ENCODE data around the gene NSG1.
"Not testable (repeated sequence)": the region's sequence is repeated elsewhere in the genome, so short reads cannot be mapped to it uniquely, and the experiment has no call there.

NSG1 gene

DNA sequence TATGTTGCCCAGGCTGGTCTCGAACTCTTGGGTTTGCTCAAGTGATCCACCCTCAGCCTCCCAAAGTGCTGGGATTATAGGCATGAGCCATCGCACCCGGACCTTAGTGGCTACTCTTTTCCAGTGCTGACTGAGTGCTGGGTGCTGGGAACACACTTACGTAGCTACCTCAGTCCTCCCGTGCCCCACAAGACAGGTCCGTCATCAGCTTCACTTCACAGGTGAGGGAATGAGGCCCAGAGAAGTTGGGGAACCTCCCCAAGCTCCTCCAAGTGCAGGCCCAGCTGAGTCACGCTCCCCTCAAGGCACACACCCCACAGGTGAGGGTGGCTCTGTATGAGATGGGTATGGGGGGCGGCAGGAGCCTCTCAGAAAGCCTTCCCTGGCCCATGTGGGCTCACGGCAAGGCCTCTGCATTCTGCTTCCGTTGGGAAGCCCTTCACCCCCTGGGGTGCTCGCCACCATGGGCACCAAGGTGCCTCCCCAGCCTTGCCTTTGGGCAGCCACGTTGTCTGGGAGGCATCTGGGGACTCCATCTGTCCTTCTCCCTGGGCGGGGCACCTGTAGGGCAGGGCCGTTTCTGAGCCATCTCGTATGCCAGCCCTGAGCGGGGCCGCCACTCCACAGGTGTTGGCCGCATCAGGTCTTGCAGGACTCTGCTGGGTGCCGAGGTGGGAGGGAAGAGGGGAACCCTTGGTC, 28.4 kb downstream of the NSG1 start:
- no peak overlapping the region for H3K4me3 ChIP-seq (ENCODE audit: low read depth, low read length)

DNA sequence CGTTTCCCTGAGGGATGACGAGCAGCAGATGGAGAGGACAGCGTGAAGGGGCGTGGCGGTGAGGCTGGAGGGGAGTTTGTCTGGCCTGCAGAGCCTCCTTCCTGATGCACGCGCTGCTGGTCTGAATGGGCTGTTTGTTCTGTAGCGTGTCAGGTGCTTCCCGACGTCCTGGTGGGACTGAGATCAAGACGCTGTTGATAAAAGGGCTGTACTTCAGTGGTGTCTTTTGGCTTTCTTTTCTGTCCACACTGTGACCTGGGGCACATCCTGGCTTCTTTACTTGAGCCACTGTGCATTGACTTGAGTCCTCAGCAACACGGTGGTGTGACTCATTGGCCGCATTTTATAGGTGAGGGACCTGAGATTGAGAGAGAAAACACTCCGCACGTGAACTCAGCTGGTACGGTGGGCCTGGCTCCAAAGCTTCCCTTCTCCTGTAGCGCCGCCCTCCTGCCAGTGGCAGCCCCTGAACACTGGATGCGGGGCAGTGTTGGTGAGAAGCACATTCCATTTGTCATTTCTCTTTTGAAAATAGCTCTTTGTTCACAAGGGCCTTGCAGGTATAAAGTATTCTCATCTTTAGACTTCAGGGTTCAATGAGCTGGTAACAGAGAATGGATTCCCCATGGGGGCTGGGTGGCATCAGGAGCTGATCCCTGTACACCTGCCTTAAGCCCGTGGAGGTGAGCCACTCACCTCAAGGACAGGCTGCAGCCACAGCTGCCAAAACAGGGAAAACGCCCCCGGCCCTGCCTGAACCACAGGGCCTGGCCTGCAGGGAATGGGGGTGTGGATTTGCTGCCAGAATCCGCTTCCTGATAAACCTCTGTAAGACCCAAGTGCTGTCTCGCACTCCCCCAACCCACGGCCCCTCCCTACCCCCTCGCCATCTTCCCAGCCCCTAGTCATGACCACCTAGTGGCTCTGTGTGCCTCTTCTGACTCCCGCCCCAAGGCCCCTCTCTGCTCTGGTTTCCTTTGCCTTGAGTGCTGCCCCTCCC, 29.2 kb downstream of the NSG1 start:
- H3K4me3 ChIP-seq (ENCODE audit: low read depth, low read length), result no peak overlapping the region

DNA sequence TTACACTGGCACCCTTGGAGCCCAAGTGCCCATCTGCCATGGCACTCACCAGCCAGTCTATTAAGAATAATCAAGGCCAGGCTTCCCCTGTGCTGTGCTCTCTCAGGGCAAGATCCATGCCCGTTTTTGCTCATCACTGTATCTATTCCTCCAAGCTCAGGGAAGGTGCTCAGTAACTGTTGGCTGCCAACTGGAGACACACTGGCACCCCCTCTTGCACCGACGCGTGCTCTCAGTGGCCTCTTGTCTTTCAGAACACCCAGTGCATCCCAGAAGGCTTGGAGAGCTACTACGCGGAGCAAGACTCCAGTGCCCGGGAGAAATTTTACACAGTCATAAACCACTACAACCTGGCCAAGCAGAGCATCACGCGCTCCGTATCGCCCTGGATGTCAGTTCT, 30.1 kb downstream of the NSG1 start:
- H3K4me3 ChIP-seq (ENCODE audit: low read depth, low read length), result no peak overlapping the region

DNA sequence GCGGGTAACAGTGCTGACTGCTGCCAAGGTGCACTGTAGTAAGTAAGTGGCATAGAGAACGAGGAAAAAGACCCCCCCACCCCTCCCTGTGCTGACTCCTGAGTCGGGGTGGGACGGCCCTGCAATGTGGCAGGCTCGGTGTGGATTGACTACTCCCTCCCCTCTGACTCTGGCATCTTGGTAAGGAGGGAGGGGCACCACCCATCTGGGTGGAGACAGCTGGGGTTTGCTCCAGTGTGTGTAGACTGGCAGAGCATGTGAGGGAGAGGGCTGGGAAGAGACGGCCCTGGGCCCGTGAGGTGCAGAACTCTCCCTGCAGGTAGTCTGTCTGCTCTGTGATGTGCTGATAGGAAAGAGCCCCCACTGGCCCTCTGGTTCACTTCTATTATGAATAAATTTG, 31.0 kb downstream of the NSG1 start:
- H3K4me3 ChIP-seq (ENCODE audit: low read depth, low read length), result no peak overlapping the region

DNA sequence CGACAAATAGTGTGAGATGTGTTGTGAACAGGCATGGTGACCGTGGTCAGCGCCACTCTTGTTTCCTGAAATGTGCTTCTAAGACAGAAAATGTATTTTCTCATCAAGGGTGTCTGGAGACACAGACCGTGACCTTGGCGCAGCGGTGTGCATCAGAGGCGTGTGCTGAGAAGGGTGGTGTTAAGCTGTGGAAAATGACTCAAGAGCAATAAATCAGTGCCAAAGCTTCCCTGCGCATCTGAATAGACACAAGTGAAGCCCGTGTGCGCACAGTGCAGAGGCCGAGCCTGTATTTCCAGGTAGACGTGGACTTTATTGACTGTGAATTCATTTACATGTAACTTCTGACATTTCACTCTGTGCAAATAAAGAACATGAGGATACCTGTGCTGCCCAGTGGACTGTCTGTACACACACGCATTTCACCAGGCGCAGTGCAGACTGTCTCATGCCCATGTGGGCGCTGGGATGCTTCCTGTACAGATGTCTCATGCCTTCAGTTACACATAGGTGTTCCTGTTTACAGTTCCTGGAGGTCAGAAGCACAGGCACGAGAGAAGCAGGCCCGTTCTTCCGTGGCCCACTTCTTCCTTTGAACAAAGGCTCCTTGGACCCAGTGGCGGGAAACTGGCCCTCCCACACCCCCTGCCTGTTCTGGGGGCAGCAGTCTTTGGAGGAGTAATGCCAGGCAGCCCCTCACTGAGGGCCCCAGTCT, 31.9 kb downstream of the NSG1 start:
- H3K4me3 ChIP-seq (ENCODE audit: low read depth, low read length), result no peak overlapping the region

DNA sequence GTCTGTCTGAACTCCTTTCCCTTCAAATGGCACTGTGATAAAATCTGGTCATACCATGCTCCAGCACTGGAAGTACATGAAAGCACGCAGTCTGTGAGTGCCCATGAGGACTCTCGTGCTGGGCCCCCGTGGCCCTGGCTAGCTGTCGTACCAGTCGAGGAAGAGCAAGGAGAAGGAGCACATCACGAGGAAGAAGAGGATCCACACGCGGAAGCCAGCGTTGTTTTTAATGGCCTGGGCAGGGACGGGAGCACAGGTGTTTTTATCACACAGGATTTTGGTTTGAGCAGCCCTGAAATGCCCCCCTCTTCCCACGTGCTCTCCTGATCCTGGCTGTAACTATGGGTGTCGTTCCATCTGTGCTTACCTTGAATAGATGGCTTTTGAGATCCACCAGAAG, 33.0 kb downstream of the NSG1 start:
- H3K4me3 ChIP-seq (ENCODE audit: low read depth, low read length), result no peak overlapping the region

DNA sequence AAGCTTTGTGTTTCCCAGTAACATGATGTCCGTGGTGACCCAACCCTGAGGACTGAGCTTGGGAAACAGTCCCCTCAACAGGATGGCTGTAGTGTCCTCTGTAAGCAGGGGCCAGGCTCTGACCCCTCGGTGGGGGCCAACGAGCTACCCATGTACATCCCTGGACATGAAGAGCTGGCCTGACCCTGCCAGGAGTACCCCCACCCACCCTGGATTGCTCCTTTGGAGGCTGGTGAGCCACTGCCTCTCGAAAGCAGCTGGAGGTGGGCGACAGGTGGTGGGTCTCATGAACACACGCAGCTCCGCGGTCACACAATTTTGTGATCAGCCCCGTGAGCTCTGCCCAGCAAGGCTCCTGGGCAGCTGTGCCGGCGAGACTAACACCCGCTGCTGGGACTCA, 33.5 kb downstream of the NSG1 start:
- H3K4me3 ChIP-seq (ENCODE audit: low read depth, low read length), result no peak overlapping the region

DNA sequence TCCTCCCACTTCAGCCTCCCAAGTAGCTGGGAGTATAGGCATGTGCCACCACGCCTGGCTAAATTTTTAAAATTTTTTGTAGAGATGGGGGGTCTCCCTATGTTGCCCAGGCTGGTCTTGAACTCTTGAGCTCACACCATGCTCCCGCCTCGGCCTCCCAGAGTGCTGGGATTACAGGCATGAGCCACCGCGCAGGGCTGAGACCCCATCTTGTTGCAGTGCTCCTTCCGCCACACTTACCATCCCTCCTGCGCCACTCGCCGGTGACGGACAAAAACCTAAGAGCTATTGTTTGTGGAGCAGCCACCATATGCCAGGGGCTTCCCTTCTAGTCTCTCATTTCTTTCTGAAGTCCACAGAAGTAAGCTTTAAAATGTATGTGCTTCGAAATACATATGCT, 34.5 kb downstream of the NSG1 start:
- H3K4me3 ChIP-seq (ENCODE audit: low read depth, low read length), result no peak overlapping the region

DNA sequence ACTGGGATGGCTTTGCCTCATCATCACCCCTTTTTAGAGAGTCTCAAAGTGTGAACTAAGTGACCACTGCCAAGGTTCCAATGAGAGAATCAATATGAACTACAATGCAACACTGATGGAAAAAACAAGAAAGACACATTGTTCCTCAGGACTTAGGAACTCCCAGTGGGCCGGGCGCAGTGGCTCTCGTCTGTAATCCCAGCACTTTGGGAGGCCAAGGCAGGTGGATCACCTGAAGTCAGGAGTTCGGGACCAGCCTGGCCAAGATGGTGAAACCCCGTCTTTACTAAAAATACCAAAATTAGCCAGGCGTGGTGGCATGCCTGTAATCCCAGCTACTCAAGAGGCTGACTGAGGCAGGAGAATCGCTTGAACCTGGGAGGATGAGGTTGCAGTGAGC, 35.2 kb downstream of the NSG1 start:
- not testable (repeated sequence) for H3K4me3 ChIP-seq (ENCODE audit: low read depth, low read length)

DNA sequence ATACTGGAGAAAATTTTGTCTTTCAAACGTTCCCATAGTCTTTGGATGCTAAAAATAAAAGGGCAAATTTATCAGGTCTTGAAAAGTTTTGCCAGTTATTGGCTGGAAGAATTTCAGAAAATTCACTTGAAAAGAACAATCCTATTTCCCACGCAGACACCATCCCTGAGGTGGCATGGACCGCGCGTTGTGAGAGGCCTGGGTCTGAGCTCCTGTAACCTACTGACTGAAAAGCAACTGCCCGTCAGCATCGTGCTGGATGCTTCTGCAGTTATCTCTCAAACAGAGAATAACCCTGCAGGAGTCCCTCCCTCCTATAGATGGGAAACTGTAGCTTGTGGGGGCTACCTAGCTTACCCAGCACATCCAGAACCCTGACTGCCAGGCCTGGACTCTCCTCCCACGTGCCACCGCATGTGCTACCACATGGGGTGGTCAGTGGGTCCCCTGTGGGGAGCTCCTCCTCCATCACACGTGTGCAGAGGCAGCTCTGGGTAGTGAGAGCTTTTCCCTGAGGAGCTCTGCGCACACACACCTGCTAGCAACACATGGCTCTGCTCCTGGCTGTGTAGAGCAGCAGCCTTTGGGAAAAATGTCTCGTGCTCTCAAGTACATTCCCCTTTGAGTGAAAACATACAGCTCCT, 36.1 kb downstream of the NSG1 start:
- no peak overlapping the region for H3K4me3 ChIP-seq (ENCODE audit: low read depth, low read length)

DNA sequence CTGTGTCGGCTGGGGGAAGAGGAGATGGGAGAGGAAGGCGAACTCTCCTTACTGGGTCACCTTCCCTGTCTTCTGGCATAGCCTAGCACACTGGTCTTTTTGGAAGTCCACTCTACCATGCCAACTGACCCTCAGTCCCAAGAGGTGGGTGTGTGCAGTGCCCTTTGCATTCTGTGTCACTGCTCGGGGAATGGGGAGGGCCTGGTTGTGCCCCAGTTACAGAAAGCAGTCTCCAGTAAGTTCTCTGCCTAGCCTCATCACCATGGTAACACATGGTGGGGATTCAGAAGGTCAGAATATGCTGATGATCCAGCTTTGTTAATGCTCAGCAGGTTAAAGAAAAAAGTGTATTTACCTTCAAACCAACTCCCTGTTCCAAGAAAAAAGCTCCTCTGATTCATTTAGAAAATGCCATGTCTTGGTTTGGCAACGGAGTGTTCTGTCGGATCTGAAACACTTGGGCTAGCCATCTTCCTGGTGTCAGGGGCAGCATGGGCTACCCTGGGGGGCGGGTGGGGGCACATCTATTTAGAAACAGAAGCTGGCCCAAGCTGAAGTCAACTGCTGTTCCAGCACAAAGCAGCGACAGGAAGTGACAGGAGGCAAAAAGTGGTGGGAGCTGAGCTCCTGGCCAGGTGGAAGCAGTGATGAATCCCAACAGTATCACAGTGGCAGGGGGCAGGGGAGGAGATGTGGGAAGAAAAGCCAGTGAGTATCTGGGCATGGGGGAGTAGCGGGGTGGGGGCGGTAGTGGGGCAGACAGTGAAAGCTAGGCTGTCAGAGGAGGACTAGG, 37.0 kb downstream of the NSG1 start:
- H3K4me3 ChIP-seq (ENCODE audit: low read depth, low read length), result no peak overlapping the region

DNA sequence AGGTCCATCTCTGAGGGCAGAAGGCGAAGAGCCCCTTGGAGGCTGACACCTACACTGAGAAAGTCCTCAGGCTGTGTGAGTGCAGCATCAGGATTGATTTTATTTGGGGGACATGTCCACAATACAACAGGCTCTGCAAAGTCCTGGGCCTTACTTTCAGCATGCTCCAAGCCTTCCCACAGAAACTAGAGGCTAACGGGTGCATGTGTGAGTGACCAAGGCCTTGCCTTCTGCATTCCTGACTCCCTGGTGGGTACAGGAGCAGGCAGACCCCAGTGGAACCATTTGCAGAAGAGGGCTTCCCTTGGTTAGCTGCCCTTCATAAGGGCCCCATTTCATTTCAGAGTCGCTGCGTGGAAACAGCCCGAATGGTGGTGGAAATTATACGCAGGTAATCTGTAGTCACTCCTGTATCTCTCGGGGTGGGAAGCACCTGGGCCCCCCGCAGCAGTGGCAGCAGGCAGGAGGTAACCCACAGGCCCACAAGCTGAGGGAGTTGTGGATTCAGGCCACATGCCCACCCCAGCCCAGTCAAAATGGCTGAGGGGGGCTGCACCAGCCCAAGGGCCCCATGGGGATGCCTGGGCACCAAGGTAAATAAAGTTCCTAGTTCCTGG, 37.7 kb downstream of the NSG1 start:
- no peak overlapping the region for H3K4me3 ChIP-seq (ENCODE audit: low read depth, low read length)

DNA sequence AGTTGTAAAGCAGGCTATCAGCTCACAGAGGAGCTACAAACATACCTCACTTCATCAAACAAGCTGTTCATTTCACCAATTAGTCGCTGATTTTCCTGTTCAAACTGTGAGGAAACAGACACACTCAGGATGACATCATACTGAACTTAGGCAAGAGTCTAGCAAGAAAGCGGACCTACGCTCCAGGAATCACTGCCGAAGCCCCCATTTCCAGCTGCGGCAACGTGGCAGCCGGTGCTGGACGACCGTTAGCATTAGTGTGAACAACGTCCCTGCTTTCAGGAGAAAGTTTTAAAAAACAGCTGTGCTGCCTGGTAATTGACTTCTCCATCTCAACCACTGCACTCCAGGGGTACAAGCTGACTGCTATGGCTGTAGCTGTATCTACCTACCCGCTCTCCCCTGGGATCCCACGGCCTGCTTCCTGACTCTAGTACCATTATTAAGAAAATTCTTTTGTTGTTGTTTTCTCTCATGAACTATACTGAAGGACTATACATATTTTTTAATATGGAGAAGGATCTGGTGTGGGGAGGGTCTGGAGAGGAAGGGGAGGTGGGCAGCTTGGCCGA, 38.3 kb downstream of the NSG1 start:
- no peak overlapping the region for H3K4me3 ChIP-seq (ENCODE audit: low read depth, low read length)

DNA sequence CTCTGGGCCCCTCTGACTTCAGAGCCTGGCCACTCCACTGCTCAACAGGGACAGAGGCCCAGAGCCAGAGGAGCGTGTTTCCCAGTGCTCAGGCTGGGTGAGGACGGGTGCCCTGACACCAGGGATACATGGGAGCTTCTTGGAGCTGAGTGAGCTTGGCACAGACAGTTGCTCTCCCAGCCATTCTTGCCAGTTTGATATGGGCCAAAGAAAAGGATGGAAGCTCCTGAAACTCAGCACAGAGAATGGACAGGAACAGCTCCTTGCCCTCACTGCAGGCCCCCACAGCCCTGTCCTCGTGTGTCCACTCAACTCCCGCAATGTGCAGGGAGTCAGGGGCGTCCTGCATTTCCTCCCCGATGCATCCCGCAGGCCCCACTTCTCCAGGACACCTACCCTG, 38.8 kb downstream of the NSG1 start:
- H3K4me3 ChIP-seq (ENCODE audit: low read depth, low read length), result no peak overlapping the region

DNA sequence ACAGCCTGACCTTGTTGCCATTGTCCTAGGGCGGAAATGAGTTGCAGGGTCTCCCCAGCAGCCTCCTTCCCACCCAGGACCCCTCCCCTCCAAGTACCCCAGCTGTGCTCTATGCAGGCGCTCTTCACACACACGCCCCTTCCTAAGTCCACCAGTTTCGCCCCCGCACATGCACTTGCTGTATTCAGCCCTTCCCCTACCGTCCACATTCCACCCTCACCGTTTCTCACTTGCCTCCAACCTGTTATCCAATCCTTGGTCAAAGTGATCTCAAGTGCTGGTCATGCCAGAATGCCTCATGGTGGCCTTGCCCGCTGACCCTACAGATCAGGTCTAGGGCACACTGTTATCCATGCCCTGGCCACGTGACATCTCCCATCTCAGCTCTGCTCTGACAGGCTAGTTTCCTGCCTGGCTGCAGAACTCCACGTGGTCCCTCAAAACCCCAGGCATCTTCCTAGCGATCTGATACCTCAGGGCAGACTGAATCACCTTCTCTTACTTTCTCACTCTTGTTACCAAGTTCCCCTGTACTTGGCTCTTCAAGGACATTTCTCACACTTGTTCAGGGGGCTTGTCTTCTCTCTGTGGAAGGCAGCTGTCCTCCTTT, 39.7 kb downstream of the NSG1 start:
- no peak overlapping the region for H3K4me3 ChIP-seq (ENCODE audit: low read depth, low read length)

DNA sequence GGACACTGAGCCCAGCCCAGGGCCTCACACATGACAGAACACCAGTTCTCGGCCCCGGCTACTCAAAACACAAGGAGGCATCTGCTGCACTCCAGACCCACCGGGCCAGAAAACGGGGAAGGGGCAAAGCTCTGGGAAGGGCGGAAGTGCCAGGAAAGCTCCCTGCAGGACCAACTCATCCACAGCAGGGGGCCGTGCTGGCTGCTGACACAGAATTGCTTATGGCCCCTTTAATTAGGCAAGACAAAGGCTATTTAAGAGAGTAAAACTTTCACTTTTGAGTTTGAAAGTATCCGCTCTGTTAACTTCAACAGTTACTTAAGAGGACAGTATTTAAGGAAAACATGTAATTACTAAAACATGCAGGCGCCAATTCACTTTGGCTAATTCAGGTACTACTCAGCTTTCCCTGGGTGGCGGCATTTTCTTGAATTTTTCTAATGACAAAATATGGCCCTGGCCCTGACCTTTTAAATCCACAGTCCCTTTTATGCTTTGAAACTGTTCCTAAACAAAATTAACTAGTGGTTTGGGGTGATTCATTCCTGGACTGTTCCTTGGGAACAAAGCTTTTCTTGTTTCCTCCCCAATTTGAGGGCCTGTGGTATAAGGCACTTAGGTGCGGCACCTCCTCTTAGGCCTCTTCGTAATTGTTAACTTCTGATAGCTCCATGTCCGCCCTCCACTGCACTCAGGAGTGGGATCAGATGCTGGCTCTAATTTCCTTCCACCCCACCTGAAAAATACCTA, 40.4 kb downstream of the NSG1 start:
- H3K4me3 ChIP-seq (ENCODE audit: low read depth, low read length), result no peak overlapping the region

DNA sequence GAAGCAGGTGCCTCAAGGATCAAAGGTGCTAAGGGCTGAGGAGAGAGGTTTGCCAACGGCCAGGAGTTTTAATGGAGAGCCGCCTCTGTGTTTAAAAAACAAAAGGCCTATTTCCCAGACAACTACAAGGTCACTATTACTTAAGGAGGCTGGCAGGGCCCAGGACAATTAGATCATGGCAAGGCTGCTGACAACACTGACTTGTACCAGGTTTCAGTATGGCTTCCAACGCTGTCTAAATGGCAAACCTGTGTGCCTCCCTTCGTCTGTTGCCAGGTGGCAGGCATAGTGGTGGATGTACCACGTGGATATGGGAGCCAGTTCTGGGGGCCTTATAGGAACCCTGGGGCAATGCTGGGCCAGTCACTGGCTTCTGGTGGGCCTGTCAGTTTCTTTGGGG, 41.0 kb downstream of the NSG1 start:
- H3K4me3 ChIP-seq (ENCODE audit: low read depth, low read length), result no peak overlapping the region
